Measurements from ENCODE around the gene ALK. TPM values are rescaled to one million over a fixed set of nuclear protein-coding genes. Genes with fewer than 3 reads are reported as not detected.

Gene ALK
- total RNA-seq, 1 experiment from 2014 or later, result not detected

GRCh38 chr2:29223257-29223656, 698.1 kb downstream of the ALK start:
- Histone ChIP-seq H3K9me3 (ENCODE audit: control insufficient read depth, low read depth, low read length) (no peaks in the 10 kb centered on the region), H3K27ac (ENCODE audit: insufficient read length, low read depth, low read length) (no peak overlapping the region), H3K4me2 (ENCODE audit: insufficient read depth, insufficient read length, low read length) (no peak overlapping the region), H3K23me2 (ENCODE audit: insufficient read length, low read depth, low read length, poor library complexity, severe bottlenecking) (no peaks in the 10 kb centered on the region), H2BK5ac (ENCODE audit: insufficient read length, low read length) (no peak overlapping the region), H3K23ac (ENCODE audit: insufficient read length, low read depth, low read length) (no peak overlapping the region), H3T11ph (ENCODE audit: low read length) (no peak overlapping the region), H2BK20ac (ENCODE audit: low read depth, low read length, poor library complexity, severe bottlenecking) (no peak overlapping the region), H4K20me1 (ENCODE audit: control insufficient read depth, insufficient read depth, insufficient read length) (no peaks in the 10 kb centered on the region), H2BK120ac (ENCODE audit: low read depth, low read length, poor library complexity, severe bottlenecking) (no peak overlapping the region), H3K27me3 (ENCODE audit: insufficient read depth, low read length) (no peaks in the 10 kb centered on the region), H3K79me2 (ENCODE audit: insufficient read depth, low read length) (no peaks in the 10 kb centered on the region), H4K5ac (ENCODE audit: insufficient read length, low read depth, low read length) (no peak overlapping the region), H3K9ac (ENCODE audit: extremely low read depth, insufficient read length, low read length) (no peak overlapping the region), H3K56ac (ENCODE audit: insufficient read length, low read depth, low read length) (no peak overlapping the region), H4K8ac (replicated peaks; ENCODE audit: insufficient read length, low read depth, low read length) (no peak overlapping the region), H3K14ac (ENCODE audit: insufficient read depth, low read length) (no peak overlapping the region; the same call in 1 of the 2 replicates), H2BK15ac (ENCODE audit: low read depth, low read length) (no peak overlapping the region), H2BK12ac (ENCODE audit: insufficient read length, low read depth, low read length) (no peak overlapping the region), H3K18ac (ENCODE audit: insufficient read length, low read depth, low read length) (no peak overlapping the region), H3K79me1 (ENCODE audit: insufficient read depth, low read depth, low read length, poor library complexity, severe bottlenecking) (no peaks in the 10 kb centered on the region), H2AK5ac (ENCODE audit: insufficient read length, low read length) (no peak overlapping the region), H4K91ac (ENCODE audit: insufficient read length, low read depth, low read length) (no peak overlapping the region), H2AFZ (ENCODE audit: low read length) (no peak overlapping the region), H3K4me1 (ENCODE audit: insufficient read depth, low read length) (no peaks in the 10 kb centered on the region), H3K4ac (ENCODE audit: low read depth, low read length) (no peak overlapping the region)
- peaks cover 2% of the 10 kb centered on the region; the same call in 1 of the 2 replicates for H3K27me3 Mint-ChIP-seq (ENCODE audit: low read depth)
- no peaks in the 10 kb centered on the region for H3K36me3 Mint-ChIP-seq (ENCODE audit: insufficient read depth in 1 of 3, low read depth in 3 of 3)
- H3K4me3 Mint-ChIP-seq, result no peak overlapping the region
- H3K4me1 Mint-ChIP-seq, result peaks cover 6 to 12% of the 10 kb centered on the region in 2 experiments
- no CpG with 5 or more reads among the region's 11 CpGs for WGBS (ENCODE audit: extremely low coverage, insufficient read length, low lambda C conversion rate)
- no peak for DNase-seq
- no peak overlapping the region for H3K27ac Mint-ChIP-seq
- TF ChIP-seq CTCF (conservative IDR thresholded peaks at IDR 0.05), result no peak
- H3K9me3 Mint-ChIP-seq, result no peaks in the 10 kb centered on the region
